IMR-90 (cell line): Measurements from ENCODE around the gene EPOP. TPM values are rescaled to one million over a fixed set of nuclear protein-coding genes. Genes with fewer than 3 reads are reported as not detected.

ENCODE experiments used
- ATAC-seq: fragments of 200-7000 bp; cut with Tn5 transposase; 2 replicates; pipeline ENCODE4 v1.9.1; 2020; ENCODE audit warnings: low read depth, mild to moderate bottlenecking, moderate library complexity
- BruUV-seq: library from RNA; stranded (reverse); fragments of 400-500 nt; replicated peaks from 2 replicates; lab custom pipeline; 2021; lab: Mats Ljungman, UMichigan
- CTCF ChIA-PET: fragments of 300-600 bp; formaldehyde crosslinking; extraction: SDS; loops from one replicate; lab custom pipeline; 2021; ENCODE audit warnings: antibody characterized with exemption; lab: Yijun Ruan, JAX
- POLR2A ChIA-PET: fragments of 300-600 bp; sonication (Branson Sonifier 250); formaldehyde crosslinking; loops from one replicate; lab custom pipeline; 2022; ENCODE audit warnings: antibody characterized with exemption; ENCODE audit not compliant: unreplicated experiment; lab: Charles Lee
- DNase-seq: peaks from one replicate; pipeline ENCODE4 v3.0.0; 2013
- H2AFZ ChIP-seq: replicated peaks from 2 replicates; pipeline ENCODE3; 2013; ENCODE audit warnings: low read length, mild to moderate bottlenecking; ENCODE audit not compliant: poor library complexity
- H2AK5ac ChIP-seq: 2 replicates; pipeline ENCODE4 v1.6.1; 2013; ENCODE audit warnings: low read depth, low read length, inconsistent platforms
- H2AK9ac ChIP-seq: replicated peaks from 2 replicates; pipeline ENCODE3; 2013; ENCODE audit warnings: mild to moderate bottlenecking, low read depth, low read length, moderate library complexity; ENCODE audit not compliant: poor library complexity
- H2BK120ac ChIP-seq: 2 replicates; pipeline ENCODE4 v1.6.1; 2013; ENCODE audit warnings: low read depth, low read length, inconsistent platforms
- H2BK15ac ChIP-seq: 3 replicates; pipeline ENCODE4 v1.6.1; 2013; ENCODE audit warnings: low read depth, low read length, inconsistent platforms
- H2BK20ac ChIP-seq: 2 replicates; pipeline ENCODE4 v1.6.1; 2013; ENCODE audit warnings: low read depth, mild to moderate bottlenecking, inconsistent platforms, low read length, moderate library complexity
- H2BK5ac ChIP-seq: 2 replicates; pipeline ENCODE4 v1.6.1; 2013; ENCODE audit warnings: mild to moderate bottlenecking, low read depth, low read length, inconsistent platforms; ENCODE audit not compliant: poor library complexity, severe bottlenecking
- H3K14ac ChIP-seq: replicated peaks from 2 replicates; pipeline ENCODE4 v1.6.1; 2013; ENCODE audit warnings: low read depth, low read length, inconsistent platforms
- H3K18ac ChIP-seq: 2 replicates; pipeline ENCODE4 v1.6.1; 2013; ENCODE audit warnings: low read depth, low read length, control low read depth
- H3K23ac ChIP-seq: 2 replicates; pipeline ENCODE4 v1.6.1; 2013; ENCODE audit warnings: low read depth, low read length, inconsistent platforms
- H3K27ac ChIP-seq: 2 replicates; pipeline ENCODE4 v1.5.1; 2013; ENCODE audit warnings: mild to moderate bottlenecking, control low read depth, low read length; ENCODE audit not compliant: insufficient read depth
- H3K27me3 ChIP-seq: 2 replicates; pipeline ENCODE4 v1.6.1; 2013; ENCODE audit warnings: low read length; ENCODE audit not compliant: control insufficient read depth, insufficient read depth
- H3K36me3 ChIP-seq: 2 replicates; pipeline ENCODE4 v1.6.1; 2013; ENCODE audit warnings: low read length, mixed read lengths; ENCODE audit not compliant: control insufficient read depth, insufficient read depth
- H3K4ac ChIP-seq: 2 replicates; pipeline ENCODE4 v1.6.1; 2013; ENCODE audit warnings: low read depth, low read length, inconsistent platforms
- H3K4me1 ChIP-seq: 2 replicates; pipeline ENCODE4 v1.6.1; 2013; ENCODE audit warnings: low read length, mixed read lengths; ENCODE audit not compliant: control insufficient read depth, insufficient read depth
- H3K4me2 ChIP-seq: 2 replicates; pipeline ENCODE4 v1.6.1; 2013; ENCODE audit warnings: low read depth, mild to moderate bottlenecking, control low read depth, low read length, moderate library complexity
- H3K4me3 ChIP-seq: 2 replicates; pipeline ENCODE4 v1.5.1; 2013; ENCODE audit warnings: low read depth, mild to moderate bottlenecking, control low read depth, low read length, moderate library complexity; ENCODE audit not compliant: insufficient read depth
- H3K56ac ChIP-seq: 2 replicates; pipeline ENCODE4 v1.6.1; 2013; ENCODE audit warnings: low read length, inconsistent platforms; ENCODE audit not compliant: insufficient read depth; ENCODE audit errors: extremely low read depth
- H3K79me1 ChIP-seq, 2 experiments: 2 replicates each; pipeline ENCODE4 v1.6.1; 2013; ENCODE audit warnings: low read length in 2 of 2, inconsistent platforms in 1 of 2, low read depth in 1 of 2
- H3K9ac ChIP-seq: 2 replicates; pipeline ENCODE4 v1.6.1; 2013; ENCODE audit warnings: low read depth, low read length, control low read depth
- H3K9me1 ChIP-seq: 2 replicates; pipeline ENCODE4 v1.6.1; 2013; ENCODE audit warnings: low read length, inconsistent platforms; ENCODE audit not compliant: insufficient read depth
- H3K9me3 ChIP-seq: 2 replicates; pipeline ENCODE4 v1.6.1; 2013; ENCODE audit warnings: low read length; ENCODE audit not compliant: control insufficient read depth, insufficient read depth
- H4K20me1 ChIP-seq: 2 replicates; pipeline ENCODE4 v1.6.1; 2013; ENCODE audit warnings: low read length, inconsistent platforms; ENCODE audit not compliant: insufficient read depth
- H4K5ac ChIP-seq: 2 replicates; pipeline ENCODE4 v1.6.1; 2013; ENCODE audit warnings: mild to moderate bottlenecking, low read depth, low read length, control low read depth
- H4K8ac ChIP-seq, 2 experiments: 2 replicates each; pipeline ENCODE4 v1.6.1; 2013; ENCODE audit warnings: low read depth in 2 of 2, low read length in 2 of 2, control low read depth in 1 of 2, inconsistent platforms in 1 of 2
- H4K91ac ChIP-seq: 2 replicates; pipeline ENCODE4 v1.6.1; 2013; ENCODE audit warnings: low read depth, low read length, inconsistent platforms; ENCODE audit not compliant: insufficient read depth
- BHLHE40 ChIP-seq: fragments of 150-350 bp; IDR thresholded peaks from 2 replicates; pipeline ENCODE4 v1.6.1; 2016; ENCODE audit warnings: mild to moderate bottlenecking, low read depth, low read length
- FOS ChIP-seq: fragments of 150-350 bp; IDR thresholded peaks from 2 replicates; pipeline ENCODE4 v1.6.1; 2016; ENCODE audit warnings: low read depth, low read length
- MAFK ChIP-seq: IDR thresholded peaks from 2 replicates; pipeline ENCODE4 v1.6.1; 2012; ENCODE audit warnings: low read depth, low read length, improper control_type of control experiment
- POLR2A ChIP-seq: IDR thresholded peaks from 2 replicates; pipeline ENCODE4 v1.6.1; 2012; ENCODE audit warnings: mild to moderate bottlenecking, low read depth, low read length
- RCOR1 ChIP-seq: IDR thresholded peaks from 2 replicates; pipeline ENCODE4 v1.6.1; 2012; ENCODE audit warnings: mild to moderate bottlenecking, low read length, improper control_type of control experiment; ENCODE audit not compliant: insufficient replicate concordance
- WGBS, 2 experiments: methylation state at CpG; one replicate each; pipeline versions ENCODE4 v1.1.5 to v1.1.7; 2013; ENCODE audit warnings: missing lambda C conversion rate in 2 of 2; ENCODE audit not compliant: insufficient read length in 1 of 2; ENCODE audit errors: extremely low coverage in 2 of 2; 5-methylcytosine and 5-hydroxymethylcytosine counted together
- dilution Hi-C: fragments of 300-500 bp; cut with HindIII; formaldehyde crosslinking; loops from one replicate; pipeline ENCODE4 v1.14.3; 2018; ENCODE audit warnings: low sequenced_read_pairs; ENCODE audit not compliant: unreplicated experiment
- in situ Hi-C: fragments of 300-500 bp; cut with MboI; formaldehyde crosslinking; loops from 3 replicates; pipeline ENCODE4 v1.14.3; 2019; ENCODE audit warnings: low sequenced_read_pairs, inconsistent platforms, mixed read lengths
- intact Hi-C: fragments of 100-400 bp; cut with micrococcal nuclease; formaldehyde crosslinking; loops from 2 replicates; pipeline ENCODE4 v1.10.0; 2022
- polyA plus RNA-seq, 3 experiments: library from polyadenylated mRNA; depleted of rRNA; stranded (reverse); fragments of >200 nt; gene quantifications; 2 replicates each; pipeline ENCODE4 v1.2.3, GENCODE V29; 2012; ENCODE audit warnings: low replicate concordance in 1 of 3
- total RNA-seq: library from RNA; depleted of rRNA; stranded (reverse); fragments of >200 nt; gene quantifications from 2 replicates; pipeline ENCODE4 v1.2.3, GENCODE V29; 2012
- TF ChIP-seq, protein P1 (sequence below): conservative IDR thresholded peaks from 2 replicates; pipeline ENCODE4 v1.5.1; 2012; ENCODE audit warnings: mild to moderate bottlenecking, low read depth, low read length, improper control_type of control experiment
- TF ChIP-seq, protein P2 (sequence below): fragments of 150-350 bp; IDR thresholded peaks from 2 replicates; pipeline ENCODE4 v1.6.1; 2017; ENCODE audit warnings: mild to moderate bottlenecking, antibody characterized with exemption, low read length, low read depth

The EPOP gene
- total and polyA plus RNA-seq, 2 of the 4 experiments (the other 2 are of a cell fraction), result 0.36 to 0.82 TPM

DNA sequence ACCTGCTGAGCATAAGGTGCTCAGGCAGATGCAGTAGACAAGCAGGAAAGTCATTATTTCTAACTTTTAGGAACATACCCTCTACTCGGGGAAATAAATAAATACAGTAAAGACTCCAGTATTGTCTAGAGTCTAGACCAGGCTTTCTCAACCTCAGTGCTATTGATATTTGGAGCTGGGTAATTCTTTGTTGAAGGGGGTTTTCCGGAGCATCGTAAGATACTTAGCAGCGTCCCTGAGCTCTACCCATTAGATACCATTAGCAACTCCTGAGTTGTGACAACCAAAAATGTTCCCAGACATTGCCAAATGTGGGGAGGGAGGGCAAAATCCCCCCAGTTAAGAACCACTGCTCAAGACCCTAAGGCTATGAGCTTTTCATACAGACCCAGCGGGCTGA, 21.1 kb downstream of the EPOP start:
- no peak overlapping the region for H4K5ac ChIP-seq
- intact Hi-C loops (no loop called here), in situ Hi-C loops (no loop called here), dilution Hi-C loops (no loop called here)
- no peak overlapping the region for H3K23ac ChIP-seq
- ChIA-PET POLR2A (no interaction called here), CTCF (interaction anchor here (1.5 to 2.1 kb wide), 2 partner anchors 9 to 14 kb away, joined by 5 read pairs; no protein-coding TSS in a partner anchor)
- TF ChIP-seq FOS, result no peak
- no peak for TF ChIP-seq POLR2A
- TF ChIP-seq, protein P1, sequence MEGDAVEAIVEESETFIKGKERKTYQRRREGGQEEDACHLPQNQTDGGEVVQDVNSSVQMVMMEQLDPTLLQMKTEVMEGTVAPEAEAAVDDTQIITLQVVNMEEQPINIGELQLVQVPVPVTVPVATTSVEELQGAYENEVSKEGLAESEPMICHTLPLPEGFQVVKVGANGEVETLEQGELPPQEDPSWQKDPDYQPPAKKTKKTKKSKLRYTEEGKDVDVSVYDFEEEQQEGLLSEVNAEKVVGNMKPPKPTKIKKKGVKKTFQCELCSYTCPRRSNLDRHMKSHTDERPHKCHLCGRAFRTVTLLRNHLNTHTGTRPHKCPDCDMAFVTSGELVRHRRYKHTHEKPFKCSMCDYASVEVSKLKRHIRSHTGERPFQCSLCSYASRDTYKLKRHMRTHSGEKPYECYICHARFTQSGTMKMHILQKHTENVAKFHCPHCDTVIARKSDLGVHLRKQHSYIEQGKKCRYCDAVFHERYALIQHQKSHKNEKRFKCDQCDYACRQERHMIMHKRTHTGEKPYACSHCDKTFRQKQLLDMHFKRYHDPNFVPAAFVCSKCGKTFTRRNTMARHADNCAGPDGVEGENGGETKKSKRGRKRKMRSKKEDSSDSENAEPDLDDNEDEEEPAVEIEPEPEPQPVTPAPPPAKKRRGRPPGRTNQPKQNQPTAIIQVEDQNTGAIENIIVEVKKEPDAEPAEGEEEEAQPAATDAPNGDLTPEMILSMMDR, result no peak
- TF ChIP-seq MAFK, result no peak
- no peak for TF ChIP-seq RCOR1
- TF ChIP-seq, protein P2, sequence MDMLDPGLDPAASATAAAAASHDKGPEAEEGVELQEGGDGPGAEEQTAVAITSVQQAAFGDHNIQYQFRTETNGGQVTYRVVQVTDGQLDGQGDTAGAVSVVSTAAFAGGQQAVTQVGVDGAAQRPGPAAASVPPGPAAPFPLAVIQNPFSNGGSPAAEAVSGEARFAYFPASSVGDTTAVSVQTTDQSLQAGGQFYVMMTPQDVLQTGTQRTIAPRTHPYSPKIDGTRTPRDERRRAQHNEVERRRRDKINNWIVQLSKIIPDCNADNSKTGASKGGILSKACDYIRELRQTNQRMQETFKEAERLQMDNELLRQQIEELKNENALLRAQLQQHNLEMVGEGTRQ, result no peak
- TF ChIP-seq BHLHE40, result no peak
- H3K4me1 ChIP-seq, result no peaks in the 10 kb centered on the region
- no peak overlapping the region for H4K8ac ChIP-seq
- BruUV-seq, result no TSS peak
- no peak overlapping the region for H3K27ac ChIP-seq
- no peak overlapping the region for H3K56ac ChIP-seq
- H3K4ac ChIP-seq, result no peak overlapping the region
- no peak overlapping the region for H3K4me3 ChIP-seq
- peaks cover 53% of the 10 kb centered on the region for H3K27me3 ChIP-seq
- no peak overlapping the region for H2AFZ ChIP-seq
- H2BK20ac ChIP-seq, result no peak overlapping the region
- ATAC-seq (no peak), DNase-seq (no peak)
- no peak overlapping the region for H2AK9ac ChIP-seq
- H2AK5ac ChIP-seq, result no peak overlapping the region
- H4K91ac ChIP-seq, result no peak overlapping the region
- no peak overlapping the region for H3K4me2 ChIP-seq
- H3K79me1 ChIP-seq, result no peaks in the 10 kb centered on the region
- H3K18ac ChIP-seq, result no peak overlapping the region
- no peaks in the 10 kb centered on the region for H3K9me3 ChIP-seq
- WGBS, 2 experiments, result no CpG with 5 or more reads among the region's 5 CpGs
- no peak overlapping the region for H3K14ac ChIP-seq
- no peaks in the 10 kb centered on the region for H3K36me3 ChIP-seq
- H2BK5ac ChIP-seq, result no peak overlapping the region
- H2BK120ac ChIP-seq, result no peak overlapping the region
- H4K20me1 ChIP-seq, result no peaks in the 10 kb centered on the region
- no peak overlapping the region for H2BK15ac ChIP-seq
- H3K9ac ChIP-seq, result no peak overlapping the region
- no peaks in the 10 kb centered on the region for H3K9me1 ChIP-seq
